ENCODE data around the gene TRMT61A. TPM values are rescaled to one million over a fixed set of nuclear protein-coding genes. Genes with fewer than 3 reads are reported as not detected.

Gene TRMT61A
- total and polyA plus RNA-seq, 8 donors = 5.5 to 39.7 (median 15.9) TPM

DNA sequence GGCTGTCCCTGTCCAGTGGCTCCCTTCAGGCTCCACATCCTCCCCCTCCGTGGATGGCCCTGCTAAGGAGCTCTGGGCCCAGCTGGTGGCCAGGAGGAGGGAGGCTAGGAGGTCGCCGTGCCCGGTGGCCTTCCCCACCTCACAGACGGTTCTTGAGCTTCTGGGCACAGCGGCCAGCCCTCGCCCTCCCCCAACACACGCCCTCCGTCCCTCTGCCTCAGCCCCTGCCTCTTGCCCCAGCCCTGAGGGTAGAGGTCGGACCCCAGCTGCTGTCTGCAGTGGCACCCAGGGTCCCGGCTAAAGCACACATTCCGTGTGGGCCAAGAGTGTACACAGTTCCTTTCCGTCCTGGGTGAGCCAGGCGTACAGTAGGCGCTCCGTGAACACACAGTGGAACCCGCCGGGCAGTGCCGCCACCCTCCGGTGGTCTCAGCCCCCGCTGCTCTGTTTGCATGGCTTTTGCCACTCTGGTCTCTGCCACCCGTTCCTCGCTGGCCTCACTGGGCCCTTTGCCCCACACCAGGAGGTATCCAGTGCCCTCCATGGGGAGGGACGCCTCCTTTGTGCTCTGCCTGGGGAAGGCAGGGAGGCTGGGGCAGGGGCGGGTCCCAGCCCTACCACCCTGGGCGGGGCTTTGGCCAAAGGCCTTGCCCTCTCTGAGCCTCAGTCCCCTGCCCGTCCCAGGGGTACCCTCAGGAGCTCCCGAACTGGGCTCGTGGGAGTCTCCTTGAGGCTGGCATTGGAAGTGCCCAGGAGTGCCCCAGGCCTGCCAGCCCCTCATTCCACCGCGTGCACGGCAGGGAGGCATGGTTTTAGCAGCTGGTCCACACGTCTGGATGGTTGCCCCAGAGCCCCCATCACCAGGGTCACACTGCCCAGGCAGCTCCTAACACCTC, 13.0 kb downstream of the TRMT61A start:
- Histone ChIP-seq H3K4me3 (peak overlapping the region in 1 of 4 donors; percentile 10), H3K9me3 (no peaks in the 10 kb centered on the region), H3K27ac (peak overlapping the region; percentile 16 to 83 (median 61)), H3K36me3 (no peaks in the 10 kb centered on the region), H3K4me1 (peaks cover 73 to 87% (median 78%) of the 10 kb centered on the region in 4 donors), H3K27me3 (peaks cover 0 to 7% (median 0%) of the 10 kb centered on the region in 3 donors)
- DNase-seq = peak in 1 of 2 donors; percentile 64
- 57 to 65% (median 58%) methylated on average over 27 to 33 of the region's 33 CpGs for WGBS, 5 donors
- intact Hi-C loops (cut with DNase I; ENCODE audit: low total_unique reads) = loop anchor here (10.0 kb wide), 1 partner anchor 47 kb away; no protein-coding TSS in a partner anchor
- no peak for TF ChIP-seq POLR2A (IDR thresholded peaks at IDR 0.05)
- TF ChIP-seq POLR2AphosphoS5 (IDR thresholded peaks at IDR 0.05) = no peak
- TF ChIP-seq, protein P1, sequence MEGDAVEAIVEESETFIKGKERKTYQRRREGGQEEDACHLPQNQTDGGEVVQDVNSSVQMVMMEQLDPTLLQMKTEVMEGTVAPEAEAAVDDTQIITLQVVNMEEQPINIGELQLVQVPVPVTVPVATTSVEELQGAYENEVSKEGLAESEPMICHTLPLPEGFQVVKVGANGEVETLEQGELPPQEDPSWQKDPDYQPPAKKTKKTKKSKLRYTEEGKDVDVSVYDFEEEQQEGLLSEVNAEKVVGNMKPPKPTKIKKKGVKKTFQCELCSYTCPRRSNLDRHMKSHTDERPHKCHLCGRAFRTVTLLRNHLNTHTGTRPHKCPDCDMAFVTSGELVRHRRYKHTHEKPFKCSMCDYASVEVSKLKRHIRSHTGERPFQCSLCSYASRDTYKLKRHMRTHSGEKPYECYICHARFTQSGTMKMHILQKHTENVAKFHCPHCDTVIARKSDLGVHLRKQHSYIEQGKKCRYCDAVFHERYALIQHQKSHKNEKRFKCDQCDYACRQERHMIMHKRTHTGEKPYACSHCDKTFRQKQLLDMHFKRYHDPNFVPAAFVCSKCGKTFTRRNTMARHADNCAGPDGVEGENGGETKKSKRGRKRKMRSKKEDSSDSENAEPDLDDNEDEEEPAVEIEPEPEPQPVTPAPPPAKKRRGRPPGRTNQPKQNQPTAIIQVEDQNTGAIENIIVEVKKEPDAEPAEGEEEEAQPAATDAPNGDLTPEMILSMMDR (IDR thresholded peaks at IDR 0.05) = peak in 1 of 7 experiments; percentile 10
- TF ChIP-seq EP300 (IDR thresholded peaks at IDR 0.05) = no peak

DNA sequence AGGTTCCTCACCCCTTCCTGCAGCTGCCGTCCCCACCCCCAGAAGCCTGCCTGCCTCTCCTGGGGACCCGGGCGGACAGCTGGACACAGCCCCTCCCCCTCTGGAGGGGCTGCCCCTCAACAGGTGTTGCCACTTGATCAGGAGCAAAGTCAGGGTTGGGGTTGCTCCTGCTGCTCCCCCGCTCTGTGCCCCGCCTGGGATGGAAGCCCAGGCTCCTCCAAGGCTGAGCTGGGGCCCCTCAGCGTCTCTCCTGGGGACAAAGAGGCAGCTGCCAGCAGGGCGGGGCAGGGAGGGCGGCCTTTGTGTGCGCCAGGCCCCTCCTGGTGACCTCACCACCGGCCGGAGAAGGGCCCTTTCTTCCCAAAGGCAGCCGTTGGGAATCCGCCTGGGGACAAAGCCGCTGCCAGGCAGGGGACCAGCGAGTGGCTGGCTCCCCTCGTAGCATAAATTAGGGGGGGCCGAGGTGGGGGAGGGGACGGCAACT, 13.7 kb downstream of the TRMT61A start:
- Histone ChIP-seq H3K27ac (peak overlapping the region; percentile 16 to 83 (median 61)), H3K9me3 (no peaks in the 10 kb centered on the region), H3K27me3 (peaks cover 0 to 7% (median 0%) of the 10 kb centered on the region in 3 donors), H3K36me3 (no peaks in the 10 kb centered on the region), H3K4me1 (peaks cover 74 to 89% (median 78%) of the 10 kb centered on the region in 4 donors), H3K4me3 (peak overlapping the region in 2 of 4 donors; percentile 6 to 10)
- TF ChIP-seq, protein P1 (IDR thresholded peaks at IDR 0.05) = no peak
- TF ChIP-seq POLR2A (IDR thresholded peaks at IDR 0.05) (no peak), POLR2AphosphoS5 (IDR thresholded peaks at IDR 0.05) (peak in 1 of 3 donors; percentile 20)
- 7 to 26% (median 17%) methylated on average over 5 to 18 of the region's 18 CpGs for WGBS, 5 donors
- intact Hi-C loops (cut with DNase I; ENCODE audit: low total_unique reads) = loop anchor here (10.0 kb wide), 1 partner anchor 48 kb away; no protein-coding TSS in a partner anchor
- DNase-seq = peak; percentile 54 to 92

DNA sequence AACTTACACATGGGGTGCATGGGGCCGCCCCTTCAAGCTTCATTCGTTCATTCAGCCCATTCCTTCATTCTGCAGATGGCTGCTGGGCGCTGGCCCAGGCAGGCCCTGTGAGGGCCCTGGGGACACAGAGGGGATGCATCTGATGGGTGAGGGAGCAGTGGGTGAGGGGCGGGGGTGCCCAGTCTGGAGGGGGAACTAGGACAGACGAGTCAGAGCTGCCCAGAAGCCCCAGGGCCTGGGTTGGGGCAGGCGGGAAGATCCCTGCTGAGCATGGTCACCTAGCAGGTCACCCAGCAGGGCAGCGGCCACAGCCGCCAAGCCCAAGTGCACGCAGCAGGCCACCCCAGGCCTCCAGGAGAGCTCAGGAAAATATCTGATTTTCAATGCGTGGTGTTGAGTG, 14.1 kb downstream of the TRMT61A start:
- Histone ChIP-seq H3K4me1 (peaks cover 70 to 86% (median 74%) of the 10 kb centered on the region in 4 donors), H3K36me3 (no peaks in the 10 kb centered on the region), H3K4me3 (peak overlapping the region in 1 of 4 donors; percentile 6), H3K9me3 (no peaks in the 10 kb centered on the region), H3K27me3 (peaks cover 0 to 7% (median 0%) of the 10 kb centered on the region in 3 donors), H3K27ac (peak overlapping the region in 4 of 5 donors; percentile 59 to 83 (median 70))
- no peak for DNase-seq
- intact Hi-C loops (cut with DNase I; ENCODE audit: low total_unique reads) = loop anchor here (10.0 kb wide), 1 partner anchor 48 kb away; no protein-coding TSS in a partner anchor
- WGBS, 5 donors = 60 to 78% (median 69%) methylated on average over 5 to 10 of the region's 10 CpGs
- TF ChIP-seq, protein P1 (IDR thresholded peaks at IDR 0.05) = no peak
- TF ChIP-seq POLR2A (IDR thresholded peaks at IDR 0.05) = no peak
- no peak for TF ChIP-seq POLR2AphosphoS5 (IDR thresholded peaks at IDR 0.05)
- TF ChIP-seq EP300 (IDR thresholded peaks at IDR 0.05) = no peak

DNA sequence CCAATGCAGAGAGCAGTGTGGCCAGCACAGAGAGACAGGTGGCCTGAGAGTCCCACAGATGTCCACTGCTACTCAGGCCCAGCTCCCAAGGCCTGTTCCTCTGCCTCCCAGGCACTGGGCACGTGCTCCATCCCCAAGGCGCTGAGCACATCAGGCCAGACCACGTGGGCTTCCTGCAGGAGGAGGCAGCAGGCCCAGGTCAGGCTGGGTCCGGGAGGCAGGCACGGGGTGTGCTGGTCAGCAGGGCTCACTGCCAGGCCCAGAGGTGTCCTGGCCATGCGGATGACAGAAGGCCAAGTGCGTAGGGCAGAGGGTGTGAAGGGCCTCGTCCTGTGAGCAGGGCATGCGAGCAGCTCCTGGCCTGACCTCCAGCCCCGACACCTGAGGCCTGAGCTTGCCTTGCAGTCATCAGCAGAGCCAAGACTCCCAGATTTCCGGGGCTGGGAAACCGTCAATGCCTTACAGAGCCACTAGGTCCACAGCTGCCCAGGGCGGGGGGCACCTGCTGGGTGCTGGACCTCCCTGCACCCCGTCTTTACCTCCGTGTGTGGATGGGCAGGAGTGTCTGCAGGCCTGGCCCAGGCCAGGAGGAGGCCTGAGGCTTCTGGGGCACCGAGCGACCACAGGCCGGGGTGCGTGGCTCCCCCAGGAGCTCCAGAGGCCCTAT, 14.9 kb downstream of the TRMT61A start:
- peak in 1 of 2 donors; percentile 35 for DNase-seq
- H3K36me3 ChIP-seq = no peaks in the 10 kb centered on the region
- H3K4me3 ChIP-seq = no peak overlapping the region
- peak overlapping the region in 2 of 5 donors; percentile 78 to 83 for H3K27ac ChIP-seq
- peaks cover 63 to 84% (median 67%) of the 10 kb centered on the region in 4 donors for H3K4me1 ChIP-seq
- no peak for TF ChIP-seq EP300 (IDR thresholded peaks at IDR 0.05)
- TF ChIP-seq, protein P1 (IDR thresholded peaks at IDR 0.05) = no peak
- no peak for TF ChIP-seq POLR2A (IDR thresholded peaks at IDR 0.05)
- no peak for TF ChIP-seq POLR2AphosphoS5 (IDR thresholded peaks at IDR 0.05)
- 56 to 71% (median 67%) methylated on average over 3 to 19 of the region's 19 CpGs for WGBS, 5 donors
- H3K9me3 ChIP-seq = no peaks in the 10 kb centered on the region
- H3K27me3 ChIP-seq = peaks cover 0 to 7% (median 0%) of the 10 kb centered on the region in 3 donors
- intact Hi-C loops (cut with DNase I; ENCODE audit: low total_unique reads) = loop anchor here (10.0 kb wide), 1 partner anchor 49 kb away; no protein-coding TSS in a partner anchor

Data from stomach (tissue), 9 donors.